C4-2B (cell line): ENCODE data around the gene FNIP2.

Experiments
- ZFX ChIP-seq: fragments of 450-650 bp; IDR thresholded peaks from 2 replicates; pipeline ENCODE4 v1.6.1; 2017
- TF ChIP-seq, protein P1 (sequence below): fragments of 450-650 bp; conservative IDR thresholded peaks from 2 replicates; pipeline ENCODE4 v1.5.1; 2017; ENCODE audit warnings: mild to moderate bottlenecking

DNA sequence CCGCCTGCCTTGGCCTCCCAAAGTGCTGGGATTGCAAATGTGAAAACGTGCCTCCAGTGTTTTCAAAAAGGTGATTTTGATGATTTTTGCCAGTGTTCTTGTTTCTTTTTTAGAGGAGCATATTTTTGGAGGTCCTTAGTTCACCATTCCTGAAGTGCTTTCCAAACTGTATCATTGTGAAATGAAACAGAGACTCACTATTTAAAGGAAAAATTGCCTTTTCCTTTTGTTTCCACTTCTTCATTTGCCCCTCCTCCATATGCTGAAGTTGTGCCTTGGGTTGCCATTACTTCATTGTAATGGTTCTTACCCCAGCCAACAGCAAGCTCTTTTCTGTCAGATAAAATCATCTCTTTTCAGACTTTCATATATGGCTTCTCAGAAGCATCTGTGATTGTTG, 164.4 kb downstream of the FNIP2 start:
- TF ChIP-seq, protein P1, sequence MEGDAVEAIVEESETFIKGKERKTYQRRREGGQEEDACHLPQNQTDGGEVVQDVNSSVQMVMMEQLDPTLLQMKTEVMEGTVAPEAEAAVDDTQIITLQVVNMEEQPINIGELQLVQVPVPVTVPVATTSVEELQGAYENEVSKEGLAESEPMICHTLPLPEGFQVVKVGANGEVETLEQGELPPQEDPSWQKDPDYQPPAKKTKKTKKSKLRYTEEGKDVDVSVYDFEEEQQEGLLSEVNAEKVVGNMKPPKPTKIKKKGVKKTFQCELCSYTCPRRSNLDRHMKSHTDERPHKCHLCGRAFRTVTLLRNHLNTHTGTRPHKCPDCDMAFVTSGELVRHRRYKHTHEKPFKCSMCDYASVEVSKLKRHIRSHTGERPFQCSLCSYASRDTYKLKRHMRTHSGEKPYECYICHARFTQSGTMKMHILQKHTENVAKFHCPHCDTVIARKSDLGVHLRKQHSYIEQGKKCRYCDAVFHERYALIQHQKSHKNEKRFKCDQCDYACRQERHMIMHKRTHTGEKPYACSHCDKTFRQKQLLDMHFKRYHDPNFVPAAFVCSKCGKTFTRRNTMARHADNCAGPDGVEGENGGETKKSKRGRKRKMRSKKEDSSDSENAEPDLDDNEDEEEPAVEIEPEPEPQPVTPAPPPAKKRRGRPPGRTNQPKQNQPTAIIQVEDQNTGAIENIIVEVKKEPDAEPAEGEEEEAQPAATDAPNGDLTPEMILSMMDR: no peak
- TF ChIP-seq ZFX: no peak
